Endodermal cell (in vitro differentiated cells): Measurements from ENCODE around the gene PHF2. TPM values are rescaled to one million over a fixed set of nuclear protein-coding genes. Genes with fewer than 3 reads are reported as not detected.

Source experiments
- DNase-seq: peaks from one replicate; pipeline ENCODE4 v3.0.0-alpha.2; 2017
- H3K27ac ChIP-seq: 2 replicates; pipeline ENCODE4 v1.5.1; 2013; ENCODE audit warnings: mild to moderate bottlenecking, low read depth, low read length, moderate library complexity
- H3K27me3 ChIP-seq: 2 replicates; pipeline ENCODE4 v1.6.1; 2013; ENCODE audit warnings: mild to moderate bottlenecking, low read length, moderate library complexity; ENCODE audit not compliant: insufficient read depth, control insufficient read depth, poor library complexity, severe bottlenecking
- H3K36me3 ChIP-seq: 2 replicates; pipeline ENCODE4 v1.7.0; 2013; ENCODE audit warnings: mild to moderate bottlenecking, low read length, moderate library complexity; ENCODE audit not compliant: control insufficient read depth, insufficient read depth
- H3K4me1 ChIP-seq: one replicate; pipeline ENCODE4 v1.7.0; 2013; ENCODE audit warnings: low read length; ENCODE audit not compliant: control insufficient read depth, insufficient read depth
- H3K4me3 ChIP-seq: 2 replicates; pipeline ENCODE4 v1.5.1; 2013; ENCODE audit warnings: mild to moderate bottlenecking, low read length, moderate library complexity
- H3K9ac ChIP-seq: 2 replicates; pipeline ENCODE4 v1.6.1; 2013; ENCODE audit warnings: mild to moderate bottlenecking, low read length, moderate library complexity; ENCODE audit not compliant: poor library complexity, severe bottlenecking; ENCODE audit errors: extremely low read depth
- H3K9me3 ChIP-seq: 2 replicates; pipeline ENCODE4 v1.6.1; 2013; ENCODE audit warnings: mild to moderate bottlenecking, low read length, moderate library complexity; ENCODE audit not compliant: control insufficient read depth
- H3K27ac Mint-ChIP-seq: 2 replicates; pipeline ENCODE4 v1.8.0; 2020; ENCODE audit warnings: mixed read lengths
- H3K27me3 Mint-ChIP-seq: 2 replicates; pipeline ENCODE4 v1.8.0; 2021; ENCODE audit warnings: mild to moderate bottlenecking, mixed read lengths; ENCODE audit not compliant: insufficient read depth
- H3K36me3 Mint-ChIP-seq: 2 replicates; pipeline ENCODE4 v1.8.0; 2020; ENCODE audit warnings: low read depth, mixed read lengths
- H3K4me1 Mint-ChIP-seq: 2 replicates; pipeline ENCODE4 v1.8.0; 2020; ENCODE audit warnings: mixed read lengths
- H3K4me3 Mint-ChIP-seq: 2 replicates; pipeline ENCODE4 v1.8.0; 2020; ENCODE audit warnings: mild to moderate bottlenecking, moderate library complexity, mixed read lengths
- H3K9me3 Mint-ChIP-seq: 2 replicates; pipeline ENCODE4 v1.8.0; 2020; ENCODE audit warnings: mild to moderate bottlenecking, mixed read lengths
- CTCF ChIP-seq: fragments of 200-600 bp; sonication (generic); conservative IDR thresholded peaks from 2 replicates; pipeline ENCODE4 v1.5.0; 2021; ENCODE audit warnings: antibody characterized with exemption, mild to moderate bottlenecking
- WGBS, 2 experiments: methylation state at CpG; one replicate each; pipeline versions ENCODE4 v1.1.5 to v1.1.7; 2013; ENCODE audit warnings: missing lambda C conversion rate in 2 of 2, mixed read lengths in 1 of 2; ENCODE audit not compliant: insufficient coverage in 1 of 2, insufficient read length in 1 of 2; 5-methylcytosine and 5-hydroxymethylcytosine counted together
- total RNA-seq, 2 donors: library from RNA; stranded (reverse); fragmentation: NEBNext Ultra II Directional in 1 of 2; extraction: Animal tissue kit (Norgen Biotek cat#: 25700) in 1 of 2; gene quantifications; 2 replicates in 1 of 2; 3 replicates in 1 of 2; pipeline ENCODE4 v1.2.1, GENCODE V29; 2021

The PHF2 gene
- total RNA-seq, 2 donors from 2014 or later, result 17.1 to 20.2 TPM

- Mint-ChIP-seq H3K9me3 (peaks cover 18% of the 10 kb centered on the region), H3K4me3 (no peak overlapping the region), H3K27me3 (no peaks in the 10 kb centered on the region), H3K36me3 (peaks cover 17% of the 10 kb centered on the region), H3K27ac (no peak overlapping the region), H3K4me1 (no peaks in the 10 kb centered on the region)
- DNase-seq, result no peak
- Histone ChIP-seq H3K4me3 (no peak overlapping the region), H3K4me1 (no peaks in the 10 kb centered on the region), H3K36me3 (peaks cover 10% of the 10 kb centered on the region), H3K9ac (no peak overlapping the region), H3K27me3 (no peaks in the 10 kb centered on the region), H3K9me3 (peaks cover 13% of the 10 kb centered on the region), H3K27ac (no peak overlapping the region)
- 95 to 96% methylated on average over 10 to 11 of the region's 11 CpGs for WGBS, 2 experiments
- TF ChIP-seq CTCF, result no peak
Measured at GRCh38 chr9:93629920-93630319, 53.5 kb downstream of the PHF2 start.

- Histone ChIP-seq H3K36me3 (peaks cover 10% of the 10 kb centered on the region), H3K9me3 (peaks cover 13% of the 10 kb centered on the region), H3K27ac (no peak overlapping the region), H3K9ac (no peak overlapping the region), H3K4me1 (no peaks in the 10 kb centered on the region), H3K4me3 (no peak overlapping the region), H3K27me3 (no peaks in the 10 kb centered on the region)
- Mint-ChIP-seq H3K36me3 (peaks cover 26% of the 10 kb centered on the region), H3K27ac (no peak overlapping the region), H3K9me3 (peaks cover 21% of the 10 kb centered on the region), H3K27me3 (no peaks in the 10 kb centered on the region), H3K4me1 (no peaks in the 10 kb centered on the region), H3K4me3 (no peak overlapping the region)
- no peak for DNase-seq
- 88 to 92% methylated on average over 4 to 7 of the region's 7 CpGs for WGBS, 2 experiments
- no peak for TF ChIP-seq CTCF
Measured at GRCh38 chr9:93630806-93631411, 54.5 kb downstream of the PHF2 start.

DNA sequence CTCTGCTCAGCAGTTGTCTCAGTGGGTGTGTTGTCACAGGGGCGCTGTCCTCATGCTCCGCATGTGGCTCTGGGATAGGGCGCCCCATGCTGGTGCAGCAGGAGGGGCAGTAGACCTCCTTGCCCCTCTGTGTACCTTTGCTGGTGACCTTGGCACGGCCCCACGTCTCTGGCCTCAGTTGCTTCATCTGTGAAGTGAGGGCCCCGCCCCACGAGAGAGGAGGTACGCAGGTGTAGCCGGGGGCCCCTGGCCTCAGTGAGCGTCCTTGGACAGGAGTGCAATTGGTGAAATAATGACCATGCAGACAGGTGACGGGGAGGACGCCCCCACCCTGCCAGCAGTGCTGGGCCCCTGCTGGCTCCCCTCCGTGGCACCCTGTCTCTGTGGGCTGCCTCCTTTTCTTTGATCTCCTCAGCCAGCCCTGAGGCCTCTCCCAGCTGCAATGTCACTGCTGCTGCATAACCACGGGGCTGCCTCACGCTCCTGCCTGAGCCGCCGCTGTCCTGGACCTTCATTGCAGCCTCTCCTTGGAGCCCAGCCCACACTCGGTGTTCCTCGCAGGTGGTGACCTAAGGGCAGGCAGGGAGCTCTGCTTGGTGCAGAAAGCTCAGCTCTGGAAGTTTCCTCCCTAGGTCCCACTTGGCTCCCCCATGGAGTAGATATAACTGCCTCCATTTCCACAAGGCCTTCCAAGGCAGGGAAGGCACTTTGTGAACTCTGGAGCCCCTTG is 57.3 kb downstream of the PHF2 start:
- H3K27ac ChIP-seq, result no peak overlapping the region
- peaks cover 16% of the 10 kb centered on the region for H3K9me3 ChIP-seq
- H3K27ac Mint-ChIP-seq, result no peak overlapping the region
- H3K27me3 Mint-ChIP-seq, result no peaks in the 10 kb centered on the region
- TF ChIP-seq CTCF, result no peak
- peak; percentile 40 for DNase-seq
- H3K4me3 ChIP-seq, result no peak overlapping the region
- no peaks in the 10 kb centered on the region for H3K4me1 ChIP-seq
- H3K36me3 Mint-ChIP-seq, result peaks cover 46% of the 10 kb centered on the region
- no peak overlapping the region for H3K4me3 Mint-ChIP-seq
- H3K4me1 Mint-ChIP-seq, result no peaks in the 10 kb centered on the region
- H3K36me3 ChIP-seq, result peaks cover 28% of the 10 kb centered on the region
- no peaks in the 10 kb centered on the region for H3K27me3 ChIP-seq
- no peak overlapping the region for H3K9ac ChIP-seq
- peaks cover 19% of the 10 kb centered on the region for H3K9me3 Mint-ChIP-seq
- 88 to 92% methylated on average over 17 to 19 of the region's 19 CpGs for WGBS, 2 experiments
